ENCODE data around the gene TTC29.

TTC29 gene

GRCh38 chr4:146949559-146949958 is 3.9 kb upstream of the TTC29 start:
- Histone ChIP-seq H4K20me1 (ENCODE audit: insufficient read depth, low read length) (no peaks in the 10 kb centered on the region), H3K9me2 (ENCODE audit: low read depth, low read length) (no peaks in the 10 kb centered on the region), H3K9me3 (ENCODE audit: low read length) (no peaks in the 10 kb centered on the region), H3K36me3 (ENCODE audit: insufficient read depth, low read length) (no peaks in the 10 kb centered on the region), H3K27me3 (ENCODE audit: insufficient read depth, low read length) (no peaks in the 10 kb centered on the region), H3K4me3 (ENCODE audit: low read depth, low read length, poor library complexity, severe bottlenecking) (no peak overlapping the region), H3K4me2 (ENCODE audit: low read length) (no peak overlapping the region), H2AFZ (ENCODE audit: low read length) (no peak overlapping the region), H3K27ac (ENCODE audit: low read depth, low read length, poor library complexity, severe bottlenecking) (no peak overlapping the region), H3K4me1 (ENCODE audit: insufficient read depth, low read length, severe bottlenecking) (no peaks in the 10 kb centered on the region), H3K79me2 (ENCODE audit: insufficient read depth, low read length) (no peaks in the 10 kb centered on the region), H3K9ac (ENCODE audit: low read length) (no peak overlapping the region), H3F3A (ENCODE audit: insufficient read depth, low read length) (no peaks in the 10 kb centered on the region)
- TF ChIP-seq EZH2 (IDR thresholded peaks at IDR 0.05; ENCODE audit: borderline replicate concordance, low read length) (no peak), CTCF (IDR thresholded peaks at IDR 0.05; ENCODE audit: low read length) (no peak)

GRCh38 chr4:146943691-146944375 is 1.8 kb downstream of the TTC29 start:
- H3K27ac ChIP-seq (ENCODE audit: low read depth, low read length, poor library complexity, severe bottlenecking), result no peak overlapping the region
- TF ChIP-seq EZH2 (IDR thresholded peaks at IDR 0.05; ENCODE audit: borderline replicate concordance, low read length), result no peak
- no peak for TF ChIP-seq CTCF (IDR thresholded peaks at IDR 0.05; ENCODE audit: low read length)
- no peaks in the 10 kb centered on the region for H3K36me3 ChIP-seq (ENCODE audit: insufficient read depth, low read length)
- H3K27me3 ChIP-seq (ENCODE audit: insufficient read depth, low read length), result no peaks in the 10 kb centered on the region
- no peak overlapping the region for H3K9ac ChIP-seq (ENCODE audit: low read length)
- no peaks in the 10 kb centered on the region for H4K20me1 ChIP-seq (ENCODE audit: insufficient read depth, low read length)
- H3K9me3 ChIP-seq (ENCODE audit: low read length), result no peaks in the 10 kb centered on the region
- no peaks in the 10 kb centered on the region for H3K79me2 ChIP-seq (ENCODE audit: insufficient read depth, low read length)
- H2AFZ ChIP-seq (ENCODE audit: low read length), result no peak overlapping the region
- H3K4me3 ChIP-seq (ENCODE audit: low read depth, low read length, poor library complexity, severe bottlenecking), result no peak overlapping the region
- no peaks in the 10 kb centered on the region for H3K9me2 ChIP-seq (ENCODE audit: low read depth, low read length)
- no peaks in the 10 kb centered on the region for H3K4me1 ChIP-seq (ENCODE audit: insufficient read depth, low read length, severe bottlenecking)
- no peak overlapping the region for H3K4me2 ChIP-seq (ENCODE audit: low read length)
- no peaks in the 10 kb centered on the region for H3F3A ChIP-seq (ENCODE audit: insufficient read depth, low read length)

GRCh38 chr4:146932116-146932515 is 13.5 kb downstream of the TTC29 start:
- Histone ChIP-seq H3K9me2 (ENCODE audit: low read depth, low read length) (no peaks in the 10 kb centered on the region), H3K4me3 (ENCODE audit: low read depth, low read length, poor library complexity, severe bottlenecking) (no peak overlapping the region), H3K79me2 (ENCODE audit: insufficient read depth, low read length) (no peaks in the 10 kb centered on the region), H2AFZ (ENCODE audit: low read length) (no peak overlapping the region), H3K27me3 (ENCODE audit: insufficient read depth, low read length) (no peaks in the 10 kb centered on the region), H3F3A (ENCODE audit: insufficient read depth, low read length) (no peaks in the 10 kb centered on the region), H3K36me3 (ENCODE audit: insufficient read depth, low read length) (no peaks in the 10 kb centered on the region), H3K9me3 (ENCODE audit: low read length) (no peaks in the 10 kb centered on the region), H3K9ac (ENCODE audit: low read length) (no peak overlapping the region), H4K20me1 (ENCODE audit: insufficient read depth, low read length) (no peaks in the 10 kb centered on the region), H3K27ac (ENCODE audit: low read depth, low read length, poor library complexity, severe bottlenecking) (no peak overlapping the region), H3K4me2 (ENCODE audit: low read length) (no peak overlapping the region), H3K4me1 (ENCODE audit: insufficient read depth, low read length, severe bottlenecking) (no peaks in the 10 kb centered on the region)
- no peak for TF ChIP-seq EZH2 (IDR thresholded peaks at IDR 0.05; ENCODE audit: borderline replicate concordance, low read length)
- TF ChIP-seq CTCF (IDR thresholded peaks at IDR 0.05; ENCODE audit: low read length), result no peak
